Endothelial cell of umbilical vein (primary cell): Measurements from ENCODE around the gene TOGARAM2.

Experiments
- POLR2A ChIP-seq: IDR thresholded peaks from 2 replicates; pipeline ENCODE4 v1.6.1; 2012; ENCODE audit warnings: low read depth, mild to moderate bottlenecking, control low read depth, low read length
- TF ChIP-seq, protein P1 (sequence below), 2 donors: IDR thresholded peaks; 1 replicate in 1 of 2; 2 replicates in 1 of 2; pipeline ENCODE4 v1.5.1; 2011; ENCODE audit warnings: low read length in 2 of 2, mild to moderate bottlenecking in 2 of 2, moderate library complexity in 2 of 2, control low read depth in 1 of 2, inconsistent platforms in 1 of 2, low read depth in 1 of 2; ENCODE audit not compliant: insufficient read depth in 1 of 2; ENCODE audit errors: extremely low read depth in 1 of 2

DNA sequence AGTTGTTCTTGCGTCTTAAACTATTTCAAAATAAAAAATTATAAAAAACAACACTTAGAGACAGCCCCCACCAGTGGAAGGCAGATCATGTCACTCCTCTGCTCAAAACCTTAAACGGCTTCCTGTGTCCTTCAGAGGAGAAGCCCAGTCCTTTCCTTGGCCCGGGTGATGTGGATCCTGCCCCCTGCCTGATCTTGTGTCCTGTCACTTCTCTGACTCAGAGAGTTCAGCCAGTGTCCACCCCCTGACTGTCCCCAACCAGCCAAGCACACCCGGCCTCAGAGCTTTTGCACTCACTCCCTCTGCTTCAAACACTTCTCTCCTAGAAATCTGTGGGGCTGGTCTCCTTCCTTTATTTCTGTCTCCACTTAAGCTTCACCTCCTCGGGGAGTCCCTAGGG, 35.4 kb downstream of the TOGARAM2 start:
- TF ChIP-seq, protein P1, sequence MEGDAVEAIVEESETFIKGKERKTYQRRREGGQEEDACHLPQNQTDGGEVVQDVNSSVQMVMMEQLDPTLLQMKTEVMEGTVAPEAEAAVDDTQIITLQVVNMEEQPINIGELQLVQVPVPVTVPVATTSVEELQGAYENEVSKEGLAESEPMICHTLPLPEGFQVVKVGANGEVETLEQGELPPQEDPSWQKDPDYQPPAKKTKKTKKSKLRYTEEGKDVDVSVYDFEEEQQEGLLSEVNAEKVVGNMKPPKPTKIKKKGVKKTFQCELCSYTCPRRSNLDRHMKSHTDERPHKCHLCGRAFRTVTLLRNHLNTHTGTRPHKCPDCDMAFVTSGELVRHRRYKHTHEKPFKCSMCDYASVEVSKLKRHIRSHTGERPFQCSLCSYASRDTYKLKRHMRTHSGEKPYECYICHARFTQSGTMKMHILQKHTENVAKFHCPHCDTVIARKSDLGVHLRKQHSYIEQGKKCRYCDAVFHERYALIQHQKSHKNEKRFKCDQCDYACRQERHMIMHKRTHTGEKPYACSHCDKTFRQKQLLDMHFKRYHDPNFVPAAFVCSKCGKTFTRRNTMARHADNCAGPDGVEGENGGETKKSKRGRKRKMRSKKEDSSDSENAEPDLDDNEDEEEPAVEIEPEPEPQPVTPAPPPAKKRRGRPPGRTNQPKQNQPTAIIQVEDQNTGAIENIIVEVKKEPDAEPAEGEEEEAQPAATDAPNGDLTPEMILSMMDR (IDR thresholded peaks at IDR 0.05; ENCODE audit: extremely low read depth in 1 of 2, insufficient read depth in 1 of 2, low read depth in 1 of 2, low read length in 2 of 2) = no peak
- TF ChIP-seq POLR2A = no peak
